Ovary (tissue), 1 donor: ENCODE data around the gene SSH3.

Source experiments
- EP300 ChIP-seq: sonication (generic); formaldehyde crosslinking; IDR thresholded peaks from one replicate; pipeline ENCODE4 v1.6.1; 2017; ENCODE audit warnings: antibody characterized with exemption
- POLR2A ChIP-seq: fragments of 450-650 bp; IDR thresholded peaks from one replicate; pipeline ENCODE4 v1.6.1; 2017; ENCODE audit warnings: antibody characterized with exemption, mild to moderate bottlenecking, moderate library complexity

GRCh38 chr11:67293090-67293489 is 10.2 kb upstream of the SSH3 start:
- TF ChIP-seq POLR2A (no peak), EP300 (no peak)
